ENCODE data around the gene ADARB1. TPM values are rescaled to one million over a fixed set of nuclear protein-coding genes. Genes with fewer than 3 reads are reported as not detected.

Gene ADARB1
- total RNA-seq, 1 experiment from 2014 or later, result 15.8 TPM

- no peak overlapping the region for H3K27ac Mint-ChIP-seq
- Histone ChIP-seq H3K14ac (ENCODE audit: insufficient read depth, low read length) (no peak overlapping the region; the same call in 1 of the 2 replicates), H3K4me1 (ENCODE audit: insufficient read depth, low read length) (no peaks in the 10 kb centered on the region), H2BK12ac (ENCODE audit: insufficient read length, low read depth, low read length) (no peak overlapping the region), H3K27me3 (ENCODE audit: insufficient read depth, low read length) (no peaks in the 10 kb centered on the region), H3K4me2 (ENCODE audit: insufficient read depth, insufficient read length, low read length) (no peak overlapping the region), H3K79me1 (ENCODE audit: insufficient read depth, low read depth, low read length, poor library complexity, severe bottlenecking) (no peaks in the 10 kb centered on the region), H4K91ac (ENCODE audit: insufficient read length, low read depth, low read length) (no peak overlapping the region), H2BK5ac (ENCODE audit: insufficient read length, low read length) (no peak overlapping the region), H2AFZ (ENCODE audit: low read length) (no peak overlapping the region), H2BK15ac (ENCODE audit: low read depth, low read length) (no peak overlapping the region), H2BK120ac (ENCODE audit: low read depth, low read length, poor library complexity, severe bottlenecking) (no peak overlapping the region), H2AK5ac (ENCODE audit: insufficient read length, low read length) (no peak overlapping the region), H3T11ph (ENCODE audit: low read length) (no peak overlapping the region), H3K56ac (ENCODE audit: insufficient read length, low read depth, low read length) (no peak overlapping the region), H3K9me3 (ENCODE audit: control insufficient read depth, low read depth, low read length) (no peaks in the 10 kb centered on the region), H4K8ac (replicated peaks; ENCODE audit: insufficient read length, low read depth, low read length) (no peak overlapping the region), H2BK20ac (ENCODE audit: low read depth, low read length, poor library complexity, severe bottlenecking) (no peak overlapping the region), H3K18ac (ENCODE audit: insufficient read length, low read depth, low read length) (no peak overlapping the region), H3K23ac (ENCODE audit: insufficient read length, low read depth, low read length) (no peak overlapping the region), H4K5ac (ENCODE audit: insufficient read length, low read depth, low read length) (no peak overlapping the region), H3K79me2 (ENCODE audit: insufficient read depth, low read length) (peaks cover 1% of the 10 kb centered on the region; the same call in 1 of the 2 replicates), H3K9ac (ENCODE audit: extremely low read depth, insufficient read length, low read length) (no peak overlapping the region), H3K27ac (ENCODE audit: insufficient read length, low read depth, low read length) (no peak overlapping the region), H3K4ac (ENCODE audit: low read depth, low read length) (no peak overlapping the region), H4K20me1 (ENCODE audit: control insufficient read depth, insufficient read depth, insufficient read length) (no peaks in the 10 kb centered on the region), H3K23me2 (ENCODE audit: insufficient read length, low read depth, low read length, poor library complexity, severe bottlenecking) (no peaks in the 10 kb centered on the region)
- WGBS (ENCODE audit: extremely low coverage, insufficient read length, low lambda C conversion rate), result no CpG with 5 or more reads among the region's 5 CpGs
- H3K27me3 Mint-ChIP-seq (ENCODE audit: low read depth), result no peaks in the 10 kb centered on the region
- DNase-seq, result no peak
- H3K9me3 Mint-ChIP-seq, result no peaks in the 10 kb centered on the region
- peaks cover 2 to 5% of the 10 kb centered on the region in 2 experiments; a peak in 3 of 4 replicates for H3K4me1 Mint-ChIP-seq
- TF ChIP-seq CTCF (conservative IDR thresholded peaks at IDR 0.05), result no peak
- H3K4me3 Mint-ChIP-seq, result no peak overlapping the region
- no peaks in the 10 kb centered on the region for H3K36me3 Mint-ChIP-seq (ENCODE audit: insufficient read depth in 1 of 3, low read depth in 3 of 3)
Measured at GRCh38 chr21:45114475-45114874, 40.1 kb downstream of the ADARB1 start.
